Activated naive CD8-positive, alpha-beta T cell treated with anti-CD3 and anti-CD28 coated beads, Interleukin-2, amount 50 U/mL, for 24 hours (primary cell): ENCODE results near the gene MERTK.
A peak's percentile ranks its signal among the peaks of the same experiment; 100 is the strongest.

Source experiments
- ATAC-seq: fragments of 150-1000 bp; cut with Tn5 transposase; one replicate; pipeline ENCODE4 v1.10.0; 2021
- DNase-seq: peaks from one replicate; pipeline ENCODE4 v3.0.0; 2021
- H3K27ac Mint-ChIP-seq: one replicate; pipeline ENCODE4 v1.8.0; 2021; ENCODE audit warnings: mild to moderate bottlenecking, mixed read lengths
- H3K27me3 Mint-ChIP-seq: one replicate; pipeline ENCODE4 v1.8.0; 2021; ENCODE audit warnings: mixed read lengths
- H3K36me3 Mint-ChIP-seq: one replicate; pipeline ENCODE4 v1.8.0; 2021; ENCODE audit warnings: low read depth, mixed read lengths
- H3K4me1 Mint-ChIP-seq: one replicate; pipeline ENCODE4 v1.8.0; 2021; ENCODE audit warnings: mixed read lengths
- H3K4me3 Mint-ChIP-seq: one replicate; pipeline ENCODE4 v1.8.0; 2021; ENCODE audit warnings: mild to moderate bottlenecking, moderate library complexity, mixed read lengths
- H3K9me3 Mint-ChIP-seq: one replicate; pipeline ENCODE4 v1.8.0; 2021; ENCODE audit warnings: mixed read lengths

The MERTK gene

DNA sequence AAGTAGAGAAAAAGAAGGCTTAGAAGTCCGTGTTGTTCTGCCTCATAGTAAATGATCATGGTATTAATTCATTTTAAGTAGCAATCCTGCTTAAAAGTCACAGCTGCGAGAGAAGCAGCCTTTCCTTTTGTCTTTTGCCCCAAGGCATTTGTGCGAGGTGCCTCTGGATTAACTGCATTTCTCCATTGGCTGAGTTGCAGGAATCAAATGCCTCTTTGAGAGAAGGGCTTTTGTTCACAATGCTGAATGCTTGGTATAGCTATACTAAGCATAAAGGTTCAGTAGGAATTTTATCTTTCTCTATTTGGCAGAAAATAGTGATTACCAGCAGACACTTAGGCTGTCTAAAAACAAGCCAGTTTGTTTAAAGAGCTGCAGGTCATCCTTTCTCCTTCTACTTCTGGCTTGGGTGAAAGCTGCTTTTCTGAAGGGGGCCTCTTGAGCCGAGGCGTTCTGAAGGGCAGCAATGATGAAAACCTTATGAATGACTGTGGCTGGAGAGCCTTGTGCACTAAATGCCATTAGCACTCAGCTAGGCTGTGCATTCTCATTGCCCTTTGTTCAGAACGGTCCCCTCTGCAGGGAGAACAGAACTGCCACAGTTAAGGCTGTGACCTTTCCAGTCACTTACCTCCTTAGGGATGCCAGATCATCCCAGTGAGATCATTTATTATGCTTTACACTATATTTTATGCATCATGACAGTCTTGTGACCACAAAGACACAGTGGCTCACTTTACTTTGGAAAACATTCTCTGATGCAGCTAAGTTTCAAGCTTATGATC lies 87.9 kb downstream of the MERTK start:
- Mint-ChIP-seq H3K4me3 (no peak overlapping the region), H3K27ac (no peak overlapping the region), H3K27me3 (no peaks in the 10 kb centered on the region), H3K36me3 (no peaks in the 10 kb centered on the region), H3K9me3 (no peaks in the 10 kb centered on the region), H3K4me1 (peaks cover 12% of the 10 kb centered on the region)
- DNase-seq = no peak
- no peak for ATAC-seq

DNA sequence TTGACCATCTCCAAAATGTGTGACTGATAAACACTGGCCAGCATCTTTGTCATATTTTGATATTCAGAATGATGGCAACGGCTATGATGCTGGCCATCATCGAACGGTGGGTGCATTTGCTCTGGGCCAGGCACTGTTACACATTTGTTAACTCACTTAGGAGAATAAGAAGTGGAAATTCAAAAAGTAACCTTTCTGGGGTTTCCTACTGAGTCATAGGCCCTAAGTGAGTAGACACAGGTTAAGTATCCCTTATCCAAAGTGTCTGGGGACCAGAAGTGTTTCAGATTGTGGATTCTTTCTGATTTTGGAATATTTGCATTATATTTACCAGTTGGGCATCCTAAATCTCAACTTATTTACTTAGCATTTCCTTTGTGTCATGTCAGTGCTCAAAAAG lies 92.0 kb downstream of the MERTK start:
- Mint-ChIP-seq H3K27me3 (peaks cover 4% of the 10 kb centered on the region), H3K36me3 (no peaks in the 10 kb centered on the region), H3K27ac (no peak overlapping the region), H3K9me3 (no peaks in the 10 kb centered on the region), H3K4me1 (no peaks in the 10 kb centered on the region), H3K4me3 (no peak overlapping the region)
- DNase-seq (no peak), ATAC-seq (no peak)

DNA sequence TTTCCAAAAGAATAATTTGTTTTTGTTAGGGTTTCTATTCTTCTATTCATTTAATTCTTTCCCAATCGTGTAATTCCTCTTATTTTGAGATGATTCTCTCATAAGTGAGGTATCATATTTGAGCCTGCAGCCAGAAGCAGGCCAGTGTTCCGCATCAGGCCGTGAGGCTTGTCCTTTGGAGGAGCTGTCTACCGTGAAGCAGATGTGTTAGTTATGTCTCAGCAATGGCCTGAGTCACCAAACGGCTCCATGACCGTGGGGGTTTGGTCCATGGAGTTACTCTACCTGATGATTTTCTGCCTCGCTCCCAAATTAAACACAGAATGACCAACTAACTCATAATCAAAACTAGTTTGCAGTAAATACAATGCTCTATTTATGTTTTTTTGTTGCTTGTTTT lies 92.4 kb downstream of the MERTK start:
- Mint-ChIP-seq H3K36me3 (no peaks in the 10 kb centered on the region), H3K27ac (no peak overlapping the region), H3K4me1 (no peaks in the 10 kb centered on the region), H3K9me3 (no peaks in the 10 kb centered on the region), H3K4me3 (no peak overlapping the region), H3K27me3 (peaks cover 4% of the 10 kb centered on the region)
- no peak for ATAC-seq
- no peak for DNase-seq

DNA sequence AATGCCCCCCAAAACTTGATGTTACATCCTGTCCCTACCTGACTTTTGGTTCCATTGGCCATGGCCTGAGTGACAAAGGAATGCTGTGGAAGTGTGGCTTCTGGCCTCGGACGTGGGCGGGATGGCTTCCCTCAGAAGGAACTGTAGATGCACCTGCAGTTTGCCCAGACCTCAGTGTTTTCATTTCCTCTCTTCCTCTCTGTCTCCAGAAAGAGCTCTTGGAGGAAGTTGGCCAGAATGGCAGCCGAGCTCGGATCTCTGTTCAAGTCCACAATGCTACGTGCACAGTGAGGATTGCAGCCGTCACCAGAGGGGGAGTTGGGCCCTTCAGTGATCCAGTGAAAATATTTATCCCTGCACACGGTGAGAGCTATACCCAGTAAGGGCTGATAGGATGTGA lies 95.6 kb downstream of the MERTK start:
- ATAC-seq (no peak), DNase-seq (no peak)
- no peaks in the 10 kb centered on the region for H3K36me3 Mint-ChIP-seq
- peaks cover 4% of the 10 kb centered on the region for H3K27me3 Mint-ChIP-seq
- no peak overlapping the region for H3K4me3 Mint-ChIP-seq
- no peak overlapping the region for H3K27ac Mint-ChIP-seq
- no peaks in the 10 kb centered on the region for H3K9me3 Mint-ChIP-seq
- no peaks in the 10 kb centered on the region for H3K4me1 Mint-ChIP-seq

DNA sequence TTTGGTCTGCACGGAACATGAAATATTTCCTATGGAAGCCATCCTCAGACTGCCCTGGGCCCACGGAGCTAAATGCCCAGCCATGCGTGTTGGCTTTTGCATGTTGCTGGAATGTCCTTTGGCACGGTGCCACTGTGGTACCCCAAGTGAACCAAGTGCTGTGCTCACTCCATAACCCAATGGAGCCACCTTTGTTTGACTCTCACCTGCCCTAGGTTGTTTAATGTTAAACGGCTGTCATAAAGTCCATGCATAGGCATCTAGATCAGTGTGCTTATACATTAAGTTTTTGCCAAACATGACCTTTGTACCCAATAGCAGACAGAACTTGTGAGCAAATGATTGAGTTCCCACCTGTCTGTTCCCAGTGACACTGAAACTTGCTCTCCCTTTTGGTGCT lies 96.7 kb downstream of the MERTK start:
- ATAC-seq (no peak), DNase-seq (no peak)
- Mint-ChIP-seq H3K36me3 (no peaks in the 10 kb centered on the region), H3K27ac (no peak overlapping the region), H3K9me3 (no peaks in the 10 kb centered on the region), H3K4me3 (no peak overlapping the region), H3K27me3 (peaks cover 4% of the 10 kb centered on the region), H3K4me1 (no peaks in the 10 kb centered on the region)

DNA sequence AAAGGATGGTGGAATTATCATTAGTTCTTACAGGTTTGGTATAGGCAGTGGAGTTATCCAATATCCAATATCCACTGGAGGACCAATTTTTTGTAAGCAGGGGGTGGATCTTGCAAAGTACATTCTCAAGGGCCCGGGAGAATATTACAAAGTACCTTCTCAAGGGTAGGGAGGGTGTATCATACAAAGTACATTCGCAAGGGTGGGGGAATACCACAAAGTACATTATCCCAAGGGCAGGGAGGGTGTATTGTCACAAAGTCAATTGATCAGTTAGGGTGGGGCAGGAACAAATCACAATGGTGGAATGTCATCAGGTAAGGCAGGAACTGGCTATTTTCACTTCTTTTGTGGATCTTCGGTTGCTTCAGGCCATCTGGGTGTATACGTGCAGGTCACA lies 101.4 kb downstream of the MERTK start:
- no peak overlapping the region for H3K4me3 Mint-ChIP-seq
- peaks cover 6% of the 10 kb centered on the region for H3K4me1 Mint-ChIP-seq
- ATAC-seq (no peak), DNase-seq (no peak)
- no peaks in the 10 kb centered on the region for H3K27me3 Mint-ChIP-seq
- H3K27ac Mint-ChIP-seq = no peak overlapping the region
- H3K36me3 Mint-ChIP-seq = no peaks in the 10 kb centered on the region
- no peaks in the 10 kb centered on the region for H3K9me3 Mint-ChIP-seq

DNA sequence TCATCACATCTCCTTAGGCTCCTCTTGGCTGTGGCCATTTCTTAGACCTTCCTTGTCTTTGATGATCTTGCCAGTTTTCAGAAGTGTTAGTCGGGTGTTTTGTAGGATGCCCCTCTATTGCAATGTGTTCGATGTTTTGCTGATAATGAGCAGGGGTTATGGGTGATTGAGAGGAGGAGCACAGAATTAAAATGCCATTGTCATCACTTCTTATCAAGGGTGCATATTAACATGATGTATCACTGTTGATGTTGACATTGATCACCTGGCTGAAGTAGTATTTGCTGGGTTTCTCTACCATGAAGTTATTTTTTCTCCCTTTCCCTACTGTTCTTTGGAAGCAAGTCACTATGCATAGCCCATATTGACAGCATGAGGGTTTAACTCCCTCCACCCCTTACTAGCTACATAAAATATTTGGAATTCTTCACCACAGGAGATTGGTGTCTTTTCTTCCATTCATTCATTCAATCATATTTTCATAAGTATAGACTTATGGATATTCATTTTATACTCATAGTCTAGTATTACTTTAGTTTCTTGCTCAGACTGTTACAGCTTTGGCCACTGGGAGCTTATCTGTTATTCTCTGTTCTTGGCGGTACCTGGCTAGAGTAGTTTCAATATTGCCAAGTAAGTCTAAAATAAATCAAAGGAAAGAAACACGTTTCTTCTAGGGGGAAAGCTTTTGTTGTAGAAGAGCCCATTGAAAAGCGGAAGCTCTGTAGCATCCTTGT lies 102.2 kb downstream of the MERTK start:
- ATAC-seq (no peak), DNase-seq (no peak)
- Mint-ChIP-seq H3K9me3 (no peaks in the 10 kb centered on the region), H3K4me3 (no peak overlapping the region), H3K27me3 (no peaks in the 10 kb centered on the region), H3K27ac (no peak overlapping the region), H3K4me1 (peaks cover 9% of the 10 kb centered on the region), H3K36me3 (no peaks in the 10 kb centered on the region)

DNA sequence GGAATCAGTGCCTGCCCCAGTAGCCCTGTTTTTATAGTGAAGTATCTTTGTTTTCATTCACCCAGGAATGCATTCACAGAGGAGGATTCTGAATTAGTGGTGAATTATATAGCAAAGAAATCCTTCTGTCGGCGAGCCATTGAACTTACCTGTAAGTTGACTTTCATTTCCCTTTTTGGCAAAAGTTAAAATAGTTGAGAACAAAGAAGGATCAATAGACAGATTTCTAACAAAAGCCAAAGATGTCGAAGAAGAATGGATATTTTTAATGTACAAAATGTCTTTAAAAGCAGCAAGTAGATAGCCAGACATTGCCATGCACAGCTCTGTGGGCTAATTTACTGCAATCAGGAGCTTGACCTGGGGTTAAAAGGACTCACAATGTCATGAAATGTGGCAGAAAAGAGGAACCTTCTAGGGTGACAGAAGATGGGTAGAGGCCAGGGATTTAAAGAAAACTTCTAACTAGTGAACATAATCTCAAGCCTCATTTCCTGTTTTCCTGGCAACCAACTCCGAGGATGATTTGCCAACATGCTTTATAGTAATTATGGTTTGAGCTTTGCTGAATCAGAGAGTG lies 102.8 kb downstream of the MERTK start:
- Mint-ChIP-seq H3K27me3 (no peaks in the 10 kb centered on the region), H3K4me1 (peaks cover 10% of the 10 kb centered on the region), H3K4me3 (no peak overlapping the region), H3K27ac (no peak overlapping the region), H3K9me3 (no peaks in the 10 kb centered on the region), H3K36me3 (no peaks in the 10 kb centered on the region)
- DNase-seq (no peak), ATAC-seq (no peak)

DNA sequence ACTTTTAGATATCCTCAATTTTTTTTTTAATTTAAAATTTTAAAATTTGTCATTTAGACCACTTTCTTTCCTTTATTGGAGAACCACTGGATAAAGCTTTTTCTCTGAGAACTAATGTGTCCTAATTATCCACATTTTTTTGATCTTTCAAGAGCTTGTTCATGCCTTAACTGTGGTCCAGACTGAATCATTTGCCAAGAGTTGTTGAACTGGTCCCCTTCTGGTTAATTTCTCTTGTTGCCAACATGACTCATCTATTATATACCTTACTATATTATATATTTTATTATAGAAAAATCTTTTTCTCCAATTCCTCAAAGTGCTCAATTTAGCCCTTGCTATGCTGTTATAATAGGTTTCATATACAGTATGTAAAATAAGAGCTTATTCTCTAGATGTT lies 103.5 kb downstream of the MERTK start:
- Mint-ChIP-seq H3K27me3 (no peaks in the 10 kb centered on the region), H3K9me3 (no peaks in the 10 kb centered on the region), H3K36me3 (no peaks in the 10 kb centered on the region), H3K27ac (no peak overlapping the region), H3K4me1 (peaks cover 10% of the 10 kb centered on the region), H3K4me3 (no peak overlapping the region)
- ATAC-seq (no peak), DNase-seq (no peak)

DNA sequence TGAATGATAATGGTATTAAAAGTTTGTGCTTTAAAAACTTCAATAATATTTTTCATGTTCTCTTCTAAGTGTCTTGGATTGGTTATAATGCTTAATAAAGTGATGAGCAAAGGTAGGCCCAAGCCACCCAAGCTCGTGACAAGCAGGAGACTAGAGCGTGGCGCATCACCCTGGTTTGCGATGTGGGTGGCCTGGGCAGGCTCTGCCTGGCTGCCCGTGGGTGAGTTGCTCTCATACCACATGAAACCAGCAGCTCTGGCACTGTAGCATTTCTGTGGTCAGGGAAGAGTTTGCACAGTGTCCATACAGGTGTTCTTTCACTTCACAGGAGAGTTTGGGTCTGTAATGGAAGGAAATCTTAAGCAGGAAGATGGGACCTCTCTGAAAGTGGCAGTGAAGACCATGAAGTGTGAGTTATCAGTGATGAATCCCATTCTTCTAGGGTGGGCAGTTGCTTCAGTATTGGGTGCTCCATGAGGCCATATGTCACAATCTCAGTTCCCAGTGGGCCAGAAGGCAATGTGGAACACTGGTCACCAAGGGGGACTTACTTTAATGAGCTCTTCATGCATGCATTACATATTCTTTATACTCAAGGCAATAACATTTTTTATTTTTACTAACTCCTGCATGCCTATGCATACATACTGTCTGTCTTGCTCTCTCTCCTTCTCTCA lies 105.3 kb downstream of the MERTK start:
- Mint-ChIP-seq H3K36me3 (no peaks in the 10 kb centered on the region), H3K4me3 (no peak overlapping the region), H3K27ac (no peak overlapping the region), H3K9me3 (no peaks in the 10 kb centered on the region), H3K27me3 (no peaks in the 10 kb centered on the region), H3K4me1 (peaks cover 10% of the 10 kb centered on the region)
- DNase-seq (no peak), ATAC-seq (no peak)

DNA sequence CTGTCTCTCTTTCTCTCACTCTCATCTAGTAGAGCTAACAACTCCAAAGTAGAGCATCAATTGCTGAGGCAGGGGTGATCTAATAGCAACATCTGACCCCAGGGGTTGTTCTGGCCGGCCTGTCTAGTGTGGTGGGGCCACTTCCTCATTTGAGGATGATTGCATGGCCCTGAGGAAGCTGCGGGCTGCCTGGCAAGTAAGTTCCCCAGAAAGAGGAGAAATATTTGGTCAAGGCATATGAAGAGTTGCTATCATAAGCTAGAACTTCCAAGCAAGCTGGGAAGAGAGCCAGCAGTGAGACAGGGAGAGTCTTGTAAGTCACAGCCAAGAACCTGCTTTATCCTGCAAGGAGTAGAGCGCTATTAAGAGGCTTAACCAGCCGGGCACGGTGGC lies 105.8 kb downstream of the MERTK start:
- ATAC-seq (no peak), DNase-seq (peak; percentile 6)
- Mint-ChIP-seq H3K27me3 (no peaks in the 10 kb centered on the region), H3K36me3 (no peaks in the 10 kb centered on the region), H3K27ac (no peak overlapping the region), H3K4me1 (peaks cover 10% of the 10 kb centered on the region), H3K9me3 (no peaks in the 10 kb centered on the region), H3K4me3 (no peak overlapping the region)

DNA sequence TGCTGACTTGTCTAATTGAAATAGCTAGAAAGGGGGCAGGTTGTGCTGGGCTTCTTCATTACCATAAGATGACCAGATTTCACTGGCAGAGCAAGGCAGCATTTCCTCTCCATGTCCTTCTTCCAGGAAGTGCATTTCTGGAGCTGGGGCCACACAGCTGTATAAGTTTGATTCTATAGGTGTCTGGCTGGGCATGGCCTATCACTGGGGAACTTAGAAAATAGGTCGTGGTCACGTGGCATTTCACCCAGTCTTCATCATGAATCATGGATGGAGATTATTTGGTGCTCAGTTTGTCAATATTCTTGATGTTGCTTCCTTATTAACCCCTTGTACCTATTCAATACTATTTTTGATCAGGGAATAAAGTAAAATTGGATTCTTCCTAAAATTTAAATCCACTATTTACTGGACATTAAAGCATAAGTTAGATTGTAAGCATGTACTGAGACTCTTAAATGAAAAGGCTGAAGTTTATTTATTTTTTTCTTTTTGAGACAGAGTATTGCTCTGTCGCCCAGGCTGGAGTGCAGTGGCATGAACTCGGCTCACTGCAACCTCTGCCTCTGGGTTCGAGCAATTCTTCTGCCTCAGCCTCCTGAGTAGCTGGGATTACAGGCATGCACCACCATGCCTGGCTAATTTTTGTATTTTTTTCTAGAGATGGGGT lies 107.1 kb downstream of the MERTK start:
- Mint-ChIP-seq H3K27ac (no peak overlapping the region), H3K36me3 (no peaks in the 10 kb centered on the region), H3K9me3 (no peaks in the 10 kb centered on the region), H3K4me3 (no peak overlapping the region), H3K27me3 (no peaks in the 10 kb centered on the region), H3K4me1 (peaks cover 10% of the 10 kb centered on the region)
- ATAC-seq (peak; percentile 69), DNase-seq (no peak)

DNA sequence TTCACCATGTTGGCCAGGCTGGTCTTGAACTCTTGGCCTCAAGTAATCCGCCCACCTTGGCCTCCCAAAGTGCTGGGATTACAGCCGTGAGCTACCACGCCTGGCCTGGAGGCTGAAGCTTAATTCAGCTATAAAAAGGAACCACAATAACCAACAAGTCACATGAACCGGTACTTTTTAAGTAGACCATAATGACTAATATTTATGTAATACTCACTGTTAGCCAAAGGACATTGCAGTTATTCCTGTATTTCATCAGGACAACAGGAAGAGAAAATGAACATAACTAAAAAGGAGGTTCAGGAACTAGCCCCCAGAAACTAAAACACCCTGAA lies 107.6 kb downstream of the MERTK start:
- no peak for DNase-seq
- Mint-ChIP-seq H3K9me3 (no peaks in the 10 kb centered on the region), H3K36me3 (no peaks in the 10 kb centered on the region), H3K27me3 (no peaks in the 10 kb centered on the region), H3K27ac (no peak overlapping the region), H3K4me3 (no peak overlapping the region), H3K4me1 (peaks cover 10% of the 10 kb centered on the region)
- ATAC-seq = no peak

DNA sequence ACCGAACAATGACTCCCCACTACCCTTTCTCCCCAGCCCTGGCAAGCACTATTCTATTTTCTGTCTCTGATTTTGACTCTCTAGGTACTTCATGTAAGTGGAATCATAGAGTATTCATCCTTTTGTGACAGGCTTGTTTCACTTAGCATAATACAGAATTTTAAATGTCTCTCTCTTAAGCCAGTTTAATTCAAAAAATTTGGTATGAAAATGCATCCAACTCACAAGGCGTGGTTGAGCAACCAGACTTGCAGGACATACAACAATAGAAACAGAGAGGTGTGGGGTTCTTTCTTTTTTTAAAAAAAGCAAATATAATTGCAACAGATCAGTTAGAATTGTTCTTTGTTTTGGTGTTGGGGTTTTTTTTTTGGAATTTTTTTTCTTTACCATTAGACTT lies 109.1 kb downstream of the MERTK start:
- H3K27ac Mint-ChIP-seq = no peak overlapping the region
- no peaks in the 10 kb centered on the region for H3K36me3 Mint-ChIP-seq
- H3K4me1 Mint-ChIP-seq = peaks cover 5% of the 10 kb centered on the region
- H3K4me3 Mint-ChIP-seq = no peak overlapping the region
- H3K27me3 Mint-ChIP-seq = no peaks in the 10 kb centered on the region
- H3K9me3 Mint-ChIP-seq = no peaks in the 10 kb centered on the region
- ATAC-seq = no peak
- no peak for DNase-seq
